Activated naive CD4-positive, alpha-beta T cell treated with anti-CD3 and anti-CD28 coated beads for 36 hours (primary cell): ENCODE results near the gene MTRF1. TPM values are rescaled to one million over a fixed set of nuclear protein-coding genes. Genes with fewer than 3 reads are reported as not detected.

Experiments
- CTCF ChIA-PET: fragments of 350-600 bp; sonication (Branson Sonifier 250); formaldehyde crosslinking; loops from one replicate; lab custom pipeline; 2021; ENCODE audit warnings: antibody characterized with exemption; lab: Charles Lee
- DNase-seq: peaks from one replicate; pipeline ENCODE4 v3.0.0-alpha.2; 2020
- H3K27ac Mint-ChIP-seq: one replicate; pipeline ENCODE4 v1.8.0; 2021; ENCODE audit warnings: mild to moderate bottlenecking, mixed read lengths
- H3K27me3 Mint-ChIP-seq: one replicate; pipeline ENCODE4 v1.8.0; 2021; ENCODE audit warnings: low read depth, mixed read lengths
- H3K36me3 Mint-ChIP-seq: one replicate; pipeline ENCODE4 v1.8.0; 2021; ENCODE audit warnings: low read depth, mixed read lengths
- H3K4me1 Mint-ChIP-seq: one replicate; pipeline ENCODE4 v1.8.0; 2021; ENCODE audit warnings: low read depth, mixed read lengths
- H3K4me3 Mint-ChIP-seq: one replicate; pipeline ENCODE4 v1.8.0; 2021; ENCODE audit warnings: mild to moderate bottlenecking, moderate library complexity, mixed read lengths
- H3K9me3 Mint-ChIP-seq: one replicate; pipeline ENCODE4 v1.8.0; 2021; ENCODE audit warnings: mixed read lengths
- intact Hi-C: fragments of 100-400 bp; cut with micrococcal nuclease; formaldehyde crosslinking; loops from one replicate; pipeline ENCODE4 v1.15.1; 2023
- total RNA-seq, 2 experiments: library from RNA; stranded (reverse); gene quantifications; one replicate each; pipeline ENCODE4 v1.2.3, GENCODE V29; 2021

MTRF1 gene
- total RNA-seq, 2 experiments from 2014 or later = 23.2 to 28.4 TPM

- H3K27ac Mint-ChIP-seq = no peak overlapping the region
- H3K4me3 Mint-ChIP-seq = no peak overlapping the region
- H3K9me3 Mint-ChIP-seq = peaks cover 6% of the 10 kb centered on the region
- no peaks in the 10 kb centered on the region for H3K27me3 Mint-ChIP-seq
- H3K4me1 Mint-ChIP-seq = peaks cover 24% of the 10 kb centered on the region
- CTCF ChIA-PET = interaction anchor here (0.6 to 0.8 kb wide), 7 partner anchors 10 to 1096 kb away, joined by 3 to 6 read pairs (median 3); no protein-coding TSS in a partner anchor
- intact Hi-C loops = no loop called here
- peaks cover 7% of the 10 kb centered on the region for H3K36me3 Mint-ChIP-seq
- DNase-seq = no peak
Observed at GRCh38 chr13:41273831-41274441, 10.6 kb upstream of the MTRF1 start.

- peaks cover 13% of the 10 kb centered on the region for H3K9me3 Mint-ChIP-seq
- H3K4me1 Mint-ChIP-seq = peaks cover 18% of the 10 kb centered on the region
- no peaks in the 10 kb centered on the region for H3K27me3 Mint-ChIP-seq
- intact Hi-C loops = loop anchor here (1.0 to 2.0 kb wide), 2 partner anchors 8 to 39 kb away; partner anchors contain the start of genes MTRF1 and NAA16
- CTCF ChIA-PET = no interaction called here
- H3K36me3 Mint-ChIP-seq = peaks cover 10% of the 10 kb centered on the region
- peak overlapping the region; percentile 89 for H3K27ac Mint-ChIP-seq
- DNase-seq = peak; percentile 11
- H3K4me3 Mint-ChIP-seq = peak overlapping the region; percentile 46
Observed at GRCh38 chr13:41271456-41272285, 8.3 kb upstream of the MTRF1 start.

DNA sequence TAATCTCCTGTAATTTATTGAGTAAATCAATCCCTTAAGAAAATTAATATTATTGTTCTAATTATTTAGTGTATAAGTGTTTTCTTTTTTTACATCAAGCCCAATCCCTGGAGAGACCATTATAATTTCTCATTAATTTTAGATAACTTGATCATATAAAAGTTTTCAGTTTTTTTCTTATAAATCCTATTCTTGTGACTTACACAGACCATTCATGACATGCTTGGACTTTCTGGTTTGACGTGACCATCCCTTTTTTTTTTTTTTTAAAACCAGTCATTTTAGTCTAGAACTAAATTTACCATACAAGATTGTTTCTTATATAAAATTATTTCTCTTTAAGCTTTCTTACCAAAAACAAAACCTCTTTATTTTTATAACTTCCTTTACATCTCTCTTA is 5.4 kb upstream of the MTRF1 start:
- peak; percentile 24 for DNase-seq
- H3K4me3 Mint-ChIP-seq = no peak overlapping the region
- no peaks in the 10 kb centered on the region for H3K27me3 Mint-ChIP-seq
- peaks cover 13% of the 10 kb centered on the region for H3K9me3 Mint-ChIP-seq
- no peak overlapping the region for H3K27ac Mint-ChIP-seq
- peaks cover 19% of the 10 kb centered on the region for H3K4me1 Mint-ChIP-seq
- H3K36me3 Mint-ChIP-seq = peaks cover 10% of the 10 kb centered on the region
- CTCF ChIA-PET = no interaction called here
- intact Hi-C loops = no loop called here

GRCh38 chr13:41267106-41267505 is 3.7 kb upstream of the MTRF1 start:
- H3K27ac Mint-ChIP-seq = no peak overlapping the region
- no peaks in the 10 kb centered on the region for H3K27me3 Mint-ChIP-seq
- intact Hi-C loops = no loop called here
- CTCF ChIA-PET = no interaction called here
- H3K4me3 Mint-ChIP-seq = no peak overlapping the region
- peaks cover 27% of the 10 kb centered on the region for H3K4me1 Mint-ChIP-seq
- DNase-seq = no peak
- peaks cover 13% of the 10 kb centered on the region for H3K9me3 Mint-ChIP-seq
- peaks cover 10% of the 10 kb centered on the region for H3K36me3 Mint-ChIP-seq

DNA sequence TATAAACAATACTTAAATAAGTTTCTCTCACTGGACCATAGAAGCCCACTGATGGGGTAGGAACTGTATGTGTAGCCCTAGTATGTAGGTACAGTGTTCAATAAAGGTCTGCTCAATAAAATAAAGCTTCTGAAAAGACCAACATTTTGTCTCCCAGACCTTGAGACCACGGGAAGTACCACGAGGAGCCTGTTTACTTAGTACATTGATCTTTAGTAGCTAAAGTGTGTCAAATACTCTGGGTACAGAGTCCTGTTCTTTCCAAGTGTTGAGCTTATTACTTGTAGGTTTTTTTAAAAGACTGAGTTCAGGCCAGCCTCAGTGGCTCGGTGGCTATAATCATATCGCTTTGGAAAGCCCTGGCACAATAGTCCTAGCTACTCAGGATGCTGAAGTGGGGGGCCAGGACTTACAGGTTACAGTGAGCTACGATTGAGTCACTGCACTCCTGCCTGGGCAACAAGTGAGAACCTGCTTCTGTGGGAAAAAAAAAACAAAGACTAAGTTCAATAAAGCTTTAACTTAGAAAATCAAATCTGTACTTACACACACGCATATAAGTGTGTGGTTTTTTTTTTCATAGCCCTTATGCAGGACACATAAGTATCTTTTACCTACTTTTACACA is 3.4 kb downstream of the MTRF1 start:
- CTCF ChIA-PET = interaction anchor here (0.7 kb wide), 1 partner anchor 507 kb away, joined by 3 read pairs; no protein-coding TSS in a partner anchor
- intact Hi-C loops = loop anchor here (5.0 kb wide), 1 partner anchor 97 kb away; no protein-coding TSS in a partner anchor
- no peak for DNase-seq
- Mint-ChIP-seq H3K9me3 (no peaks in the 10 kb centered on the region), H3K27me3 (no peaks in the 10 kb centered on the region), H3K4me3 (no peak overlapping the region), H3K27ac (no peak overlapping the region), H3K36me3 (peaks cover 40% of the 10 kb centered on the region), H3K4me1 (peaks cover 30% of the 10 kb centered on the region)

DNA sequence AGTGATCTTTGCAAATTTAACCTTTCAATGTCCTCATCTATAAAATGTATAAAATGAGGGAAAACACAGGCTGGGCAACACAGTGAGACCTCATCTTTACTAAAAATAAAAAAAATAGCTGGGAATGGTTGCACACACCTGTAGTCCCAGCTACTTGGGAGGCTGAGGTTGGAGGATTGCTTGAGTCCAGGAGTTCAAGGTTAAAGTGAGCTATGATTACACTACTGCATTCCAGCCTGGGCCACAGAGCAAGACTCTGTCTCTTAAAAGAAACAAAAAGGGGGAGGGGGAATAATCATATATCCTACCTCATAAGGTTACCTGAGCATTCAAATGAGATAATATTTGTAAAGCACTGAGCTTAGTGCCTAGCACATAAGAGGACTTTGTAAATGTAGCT is 5.8 kb downstream of the MTRF1 start:
- H3K27me3 Mint-ChIP-seq = no peaks in the 10 kb centered on the region
- H3K4me3 Mint-ChIP-seq = no peak overlapping the region
- H3K4me1 Mint-ChIP-seq = peaks cover 23% of the 10 kb centered on the region
- H3K27ac Mint-ChIP-seq = no peak overlapping the region
- peaks cover 57% of the 10 kb centered on the region for H3K36me3 Mint-ChIP-seq
- CTCF ChIA-PET = no interaction called here
- no peaks in the 10 kb centered on the region for H3K9me3 Mint-ChIP-seq
- DNase-seq = no peak
- intact Hi-C loops = no loop called here

GRCh38 chr13:41254902-41255301 is 8.5 kb downstream of the MTRF1 start:
- intact Hi-C loops = no loop called here
- no peaks in the 10 kb centered on the region for H3K9me3 Mint-ChIP-seq
- H3K36me3 Mint-ChIP-seq = peaks cover 67% of the 10 kb centered on the region
- CTCF ChIA-PET = interaction anchor here (0.6 kb wide), 1 partner anchor 44 kb away, joined by 3 read pairs; no protein-coding TSS in a partner anchor
- H3K4me3 Mint-ChIP-seq = no peak overlapping the region
- no peaks in the 10 kb centered on the region for H3K27me3 Mint-ChIP-seq
- H3K27ac Mint-ChIP-seq = no peak overlapping the region
- H3K4me1 Mint-ChIP-seq = peaks cover 27% of the 10 kb centered on the region
- no peak for DNase-seq

DNA sequence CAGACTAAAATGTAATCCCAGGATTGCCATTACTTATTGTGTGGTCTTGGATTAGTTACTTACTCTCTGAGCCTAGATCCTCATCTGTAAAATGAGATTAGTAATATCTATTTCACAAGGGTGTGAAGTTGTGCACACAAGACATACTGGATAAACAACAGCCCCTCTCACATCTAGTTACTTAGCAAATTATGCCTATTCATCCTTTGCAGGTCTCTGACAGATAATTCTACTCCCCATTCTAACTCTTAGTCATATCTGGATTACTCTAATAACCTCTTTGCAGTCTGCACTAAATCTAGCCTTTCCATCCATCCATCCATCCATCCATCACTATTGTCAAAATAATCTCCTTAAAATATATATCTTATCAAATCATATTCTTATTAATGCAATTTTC is 12.4 kb downstream of the MTRF1 start:
- peaks cover 9% of the 10 kb centered on the region for H3K4me1 Mint-ChIP-seq
- no peaks in the 10 kb centered on the region for H3K27me3 Mint-ChIP-seq
- H3K9me3 Mint-ChIP-seq = no peaks in the 10 kb centered on the region
- intact Hi-C loops = no loop called here
- H3K36me3 Mint-ChIP-seq = peaks cover 49% of the 10 kb centered on the region
- H3K4me3 Mint-ChIP-seq = no peak overlapping the region
- DNase-seq = no peak
- H3K27ac Mint-ChIP-seq = no peak overlapping the region
- CTCF ChIA-PET = no interaction called here

DNA sequence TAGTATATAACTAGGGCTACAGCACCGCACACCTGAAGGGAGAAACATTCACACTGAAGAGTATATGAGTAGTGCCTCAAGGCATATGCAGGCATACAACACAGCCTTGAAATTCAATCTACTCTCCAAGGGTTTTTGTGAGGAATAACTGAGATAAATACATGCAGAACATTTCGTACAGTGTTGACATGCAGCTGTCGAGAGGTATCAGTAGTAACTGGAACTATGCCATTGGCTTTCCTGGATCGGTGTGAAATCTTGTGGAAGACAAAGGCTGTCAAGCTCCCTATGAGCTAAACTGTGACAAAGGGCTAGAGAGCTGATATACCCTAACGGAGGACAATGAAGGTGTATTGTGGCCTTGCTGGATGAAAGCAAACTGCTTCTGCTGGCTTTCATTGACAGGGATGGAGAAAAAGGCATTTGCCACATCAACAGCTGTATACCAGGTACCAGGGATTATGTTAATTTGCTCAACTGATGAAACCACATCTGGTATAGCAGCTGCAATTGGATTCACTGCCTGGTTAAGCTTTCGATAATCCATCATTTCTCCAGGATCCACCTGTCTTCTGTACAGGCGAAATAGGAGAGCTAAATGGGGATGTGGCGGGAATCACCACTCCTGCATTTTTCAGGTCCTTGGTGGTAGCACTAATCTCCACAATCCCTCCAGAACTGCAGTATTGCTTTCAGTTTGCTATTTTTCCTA is 16.3 kb downstream of the MTRF1 start:
- H3K4me3 Mint-ChIP-seq = no peak overlapping the region
- no peaks in the 10 kb centered on the region for H3K27me3 Mint-ChIP-seq
- H3K4me1 Mint-ChIP-seq = peaks cover 9% of the 10 kb centered on the region
- no peaks in the 10 kb centered on the region for H3K9me3 Mint-ChIP-seq
- peaks cover 29% of the 10 kb centered on the region for H3K36me3 Mint-ChIP-seq
- no peak for DNase-seq
- CTCF ChIA-PET = interaction anchor here (0.6 kb wide), 1 partner anchor 26 kb away, joined by 3 read pairs; no protein-coding TSS in a partner anchor
- intact Hi-C loops = no loop called here
- H3K27ac Mint-ChIP-seq = no peak overlapping the region

GRCh38 chr13:41244556-41244955 is 18.8 kb downstream of the MTRF1 start:
- no peaks in the 10 kb centered on the region for H3K4me1 Mint-ChIP-seq
- no peaks in the 10 kb centered on the region for H3K9me3 Mint-ChIP-seq
- no peak overlapping the region for H3K4me3 Mint-ChIP-seq
- peaks cover 21% of the 10 kb centered on the region for H3K36me3 Mint-ChIP-seq
- no peaks in the 10 kb centered on the region for H3K27me3 Mint-ChIP-seq
- CTCF ChIA-PET = no interaction called here
- intact Hi-C loops = no loop called here
- no peak for DNase-seq
- H3K27ac Mint-ChIP-seq = no peak overlapping the region

GRCh38 chr13:41241626-41242025 is 21.8 kb downstream of the MTRF1 start:
- H3K27ac Mint-ChIP-seq = no peak overlapping the region
- no peaks in the 10 kb centered on the region for H3K9me3 Mint-ChIP-seq
- H3K27me3 Mint-ChIP-seq = no peaks in the 10 kb centered on the region
- no peaks in the 10 kb centered on the region for H3K4me1 Mint-ChIP-seq
- intact Hi-C loops = no loop called here
- peaks cover 15% of the 10 kb centered on the region for H3K36me3 Mint-ChIP-seq
- no peak for DNase-seq
- H3K4me3 Mint-ChIP-seq = no peak overlapping the region
- CTCF ChIA-PET = no interaction called here

DNA sequence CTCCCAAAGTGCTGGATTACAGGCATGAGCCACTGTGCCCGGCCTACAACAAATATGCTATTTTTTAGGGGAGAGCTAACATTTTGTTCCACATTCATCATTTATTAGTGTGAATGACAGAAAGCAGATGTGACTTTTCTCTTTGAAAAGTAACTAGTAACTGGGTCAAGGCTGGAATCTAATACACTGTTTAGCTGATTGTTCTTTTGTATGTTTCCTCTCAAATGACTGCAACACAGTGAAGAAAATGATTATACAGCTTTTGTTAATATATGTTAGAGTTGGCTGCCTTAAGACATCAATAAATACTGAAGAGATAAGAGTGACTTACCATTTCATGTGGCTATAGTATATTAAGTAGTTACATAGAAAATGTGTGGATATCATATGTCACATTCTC is 27.0 kb downstream of the MTRF1 start:
- intact Hi-C loops = no loop called here
- no peak overlapping the region for H3K4me3 Mint-ChIP-seq
- DNase-seq = no peak
- CTCF ChIA-PET = interaction anchor here (0.5 to 0.7 kb wide), 2 partner anchors 15 to 92 kb away, joined by 3 to 9 read pairs; no protein-coding TSS in a partner anchor
- H3K27me3 Mint-ChIP-seq = no peaks in the 10 kb centered on the region
- no peaks in the 10 kb centered on the region for H3K9me3 Mint-ChIP-seq
- peaks cover 10% of the 10 kb centered on the region for H3K4me1 Mint-ChIP-seq
- peaks cover 32% of the 10 kb centered on the region for H3K36me3 Mint-ChIP-seq
- no peak overlapping the region for H3K27ac Mint-ChIP-seq
